A673 (cell line): ENCODE data around the gene CASP7. TPM values are rescaled to one million over a fixed set of nuclear protein-coding genes. Genes with fewer than 3 reads are reported as not detected.

Experiments used
- BruUV-seq: library from RNA; stranded (reverse); fragments of 400-500 nt; replicated peaks from 2 replicates; lab custom pipeline; 2021; lab: Mats Ljungman, UMichigan
- CTCF ChIA-PET: fragments of 300-600 bp; sonication (Branson Sonifier 250); formaldehyde crosslinking; loops from one replicate; lab custom pipeline; 2022; ENCODE audit warnings: antibody characterized with exemption; lab: Charles Lee
- POLR2A ChIA-PET: fragments of 300-600 bp; sonication (Branson Sonifier 250); formaldehyde crosslinking; loops from one replicate; lab custom pipeline; 2022; ENCODE audit warnings: antibody characterized with exemption; ENCODE audit not compliant: low non-redundant PET; lab: Charles Lee
- DNase-seq: peaks from one replicate; pipeline ENCODE4 v3.0.0-alpha.2; 2015; ENCODE audit warnings: low spot score
- H3K27ac ChIP-seq: fragments of 200-600 bp; sonication (generic); 2 replicates; pipeline ENCODE4 v1.5.1; 2016; ENCODE audit warnings: mixed run types, low read depth, mild to moderate bottlenecking, mixed read lengths, antibody characterized with exemption, low read length; ENCODE audit not compliant: poor library complexity, severe bottlenecking
- H3K27me3 ChIP-seq: fragments of 200-600 bp; sonication (generic); replicated peaks from 2 replicates; pipeline ENCODE4 v1.6.1; 2017; ENCODE audit warnings: mixed run types, low read depth, mild to moderate bottlenecking, mixed read lengths, antibody characterized with exemption, low read length; ENCODE audit not compliant: insufficient read depth, poor library complexity
- H3K36me3 ChIP-seq: fragments of 200-600 bp; sonication (generic); 2 replicates; pipeline ENCODE4 v1.6.1; 2016; ENCODE audit warnings: mixed run types, mild to moderate bottlenecking, mixed read lengths, antibody characterized with exemption, low read length; ENCODE audit not compliant: insufficient read depth, poor library complexity, severe bottlenecking
- H3K4me1 ChIP-seq: fragments of 200-600 bp; sonication (generic); 2 replicates; pipeline ENCODE4 v1.6.1; 2017; ENCODE audit warnings: mixed run types, mild to moderate bottlenecking, mixed read lengths, antibody characterized with exemption, low read length; ENCODE audit not compliant: insufficient read depth, poor library complexity, severe bottlenecking
- H3K4me3 ChIP-seq: fragments of 200-600 bp; sonication (generic); 2 replicates; pipeline ENCODE4 v1.5.1; 2016; ENCODE audit warnings: low read depth, mixed run types, mild to moderate bottlenecking, mixed read lengths, low read length; ENCODE audit not compliant: poor library complexity, severe bottlenecking
- H3K9me3 ChIP-seq: fragments of 200-600 bp; sonication (generic); 2 replicates; pipeline ENCODE4 v1.6.1; 2016; ENCODE audit warnings: mixed run types, low read depth, mild to moderate bottlenecking, mixed read lengths, antibody characterized with exemption, low read length; ENCODE audit not compliant: poor library complexity, severe bottlenecking
- CTCF ChIP-seq: fragments of 300-800, 200-600 bp; sonication (generic); conservative IDR thresholded peaks from 2 replicates; pipeline ENCODE4 v1.5.1; 2017; ENCODE audit warnings: low read depth, mild to moderate bottlenecking, antibody characterized with exemption, low read length, moderate library complexity, mixed read lengths
- EZH2 ChIP-seq: fragments of 200-600 bp; sonication (generic); IDR thresholded peaks from 2 replicates; pipeline ENCODE4 v1.6.1; 2017; ENCODE audit warnings: borderline replicate concordance, low read depth, mild to moderate bottlenecking, mixed read lengths, antibody characterized with exemption, low read length; ENCODE audit not compliant: poor library complexity, severe bottlenecking
- intact Hi-C: fragments of 100-400 bp; cut with micrococcal nuclease; formaldehyde crosslinking; loops from one replicate; pipeline ENCODE4 v1.10.0; 2022; ENCODE audit not compliant: unreplicated experiment
- total RNA-seq: library from RNA; stranded (reverse); gene quantifications from 2 replicates; pipeline ENCODE4 v1.2.3, GENCODE V29; 2021

Gene CASP7
- total RNA-seq, 1 experiment from 2014 or later = 57.7 TPM

GRCh38 chr10:113716109-113716910 is 36.6 kb downstream of the CASP7 start:
- H3K4me1 ChIP-seq = peaks cover 15% of the 10 kb centered on the region
- no TSS peak for BruUV-seq
- H3K27ac ChIP-seq = no peak overlapping the region
- H3K9me3 ChIP-seq = no peaks in the 10 kb centered on the region
- H3K36me3 ChIP-seq = peaks cover 10% of the 10 kb centered on the region
- DNase-seq = no peak
- CTCF ChIA-PET = no interaction called here
- H3K4me3 ChIP-seq = no peak overlapping the region
- POLR2A ChIA-PET = interaction anchor here (0.5 kb wide), 1 partner anchor 197 kb away, joined by 3 read pairs; no protein-coding TSS in a partner anchor
- TF ChIP-seq EZH2 (no peak), CTCF (no peak)
- no peaks in the 10 kb centered on the region for H3K27me3 ChIP-seq
- intact Hi-C loops = no loop called here

- H3K27ac ChIP-seq = no peak overlapping the region
- H3K36me3 ChIP-seq = peaks cover 13% of the 10 kb centered on the region
- ChIA-PET CTCF (no interaction called here), POLR2A (no interaction called here)
- no peak overlapping the region for H3K4me3 ChIP-seq
- intact Hi-C loops = no loop called here
- no peak for DNase-seq
- no peaks in the 10 kb centered on the region for H3K4me1 ChIP-seq
- TF ChIP-seq CTCF = no peak
- no peak for TF ChIP-seq EZH2
- no peaks in the 10 kb centered on the region for H3K9me3 ChIP-seq
- H3K27me3 ChIP-seq = no peaks in the 10 kb centered on the region
- BruUV-seq = no TSS peak
Observed at GRCh38 chr10:113718969-113719822, 39.5 kb downstream of the CASP7 start.

- H3K4me3 ChIP-seq = no peak overlapping the region
- H3K27me3 ChIP-seq = no peaks in the 10 kb centered on the region
- peaks cover 25% of the 10 kb centered on the region for H3K36me3 ChIP-seq
- no peaks in the 10 kb centered on the region for H3K4me1 ChIP-seq
- BruUV-seq = no TSS peak
- no peak overlapping the region for H3K27ac ChIP-seq
- no peak for DNase-seq
- POLR2A ChIA-PET = no interaction called here
- intact Hi-C loops = no loop called here
- H3K9me3 ChIP-seq = no peaks in the 10 kb centered on the region
- TF ChIP-seq CTCF (no peak), EZH2 (no peak)
- CTCF ChIA-PET = no interaction called here
Observed at GRCh38 chr10:113720386-113720785, 40.7 kb downstream of the CASP7 start.
